HL-60 (cell line): Measurements from ENCODE around the gene NUB1.

ENCODE experiments used
- SPI1 ChIP-seq: IDR thresholded peaks from 2 replicates; pipeline ENCODE4 v1.6.1; 2012; ENCODE audit warnings: low read depth, mild to moderate bottlenecking, borderline replicate concordance
- TF ChIP-seq, protein P1 (sequence below): IDR thresholded peaks from one replicate; pipeline ENCODE4 v1.5.1; 2011; ENCODE audit warnings: low read length, control low read depth, inconsistent platforms; ENCODE audit not compliant: insufficient read depth

DNA sequence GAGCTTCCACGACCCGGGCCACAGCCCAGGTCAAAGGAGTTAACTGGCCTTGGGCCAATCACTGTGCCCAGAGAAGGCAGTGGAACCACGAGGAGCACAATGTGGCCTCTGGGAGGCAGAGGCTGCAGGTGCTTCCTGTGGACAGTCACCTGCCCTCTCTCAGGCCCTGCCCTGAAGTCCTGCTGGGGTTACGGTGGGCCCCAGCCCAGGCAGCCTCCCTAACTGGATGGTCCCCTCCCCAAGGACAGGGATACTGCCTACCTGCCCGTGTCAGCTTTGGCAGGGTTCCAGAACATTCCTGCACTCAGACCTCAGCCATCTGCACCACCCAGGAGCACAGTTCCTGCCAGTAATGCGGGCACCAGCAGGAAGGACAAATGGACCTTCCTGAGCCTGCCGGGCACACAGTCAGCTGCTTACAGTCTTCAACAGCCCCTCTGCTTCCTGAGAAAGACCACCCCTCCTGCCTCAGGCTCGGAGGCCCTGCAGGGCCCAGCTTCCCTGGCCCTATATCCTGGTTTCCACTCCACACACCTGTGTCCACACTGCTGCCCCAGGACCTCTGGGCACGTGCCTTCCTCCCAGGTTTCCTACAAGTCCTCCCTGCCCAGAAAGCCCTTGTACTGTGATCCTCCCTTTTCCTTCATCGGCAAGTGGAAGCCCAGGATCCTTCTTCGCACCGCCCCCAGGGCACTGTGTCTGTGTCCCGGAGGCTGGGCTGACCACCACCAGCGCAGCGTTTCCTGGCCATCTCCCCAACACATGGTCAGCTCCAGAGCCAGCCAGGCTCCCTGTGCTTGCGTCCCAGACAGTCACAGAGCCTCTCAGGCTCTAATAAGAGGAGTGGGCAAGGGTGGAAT is 44.9 kb downstream of the NUB1 start:
- TF ChIP-seq SPI1: no peak
- TF ChIP-seq, protein P1, sequence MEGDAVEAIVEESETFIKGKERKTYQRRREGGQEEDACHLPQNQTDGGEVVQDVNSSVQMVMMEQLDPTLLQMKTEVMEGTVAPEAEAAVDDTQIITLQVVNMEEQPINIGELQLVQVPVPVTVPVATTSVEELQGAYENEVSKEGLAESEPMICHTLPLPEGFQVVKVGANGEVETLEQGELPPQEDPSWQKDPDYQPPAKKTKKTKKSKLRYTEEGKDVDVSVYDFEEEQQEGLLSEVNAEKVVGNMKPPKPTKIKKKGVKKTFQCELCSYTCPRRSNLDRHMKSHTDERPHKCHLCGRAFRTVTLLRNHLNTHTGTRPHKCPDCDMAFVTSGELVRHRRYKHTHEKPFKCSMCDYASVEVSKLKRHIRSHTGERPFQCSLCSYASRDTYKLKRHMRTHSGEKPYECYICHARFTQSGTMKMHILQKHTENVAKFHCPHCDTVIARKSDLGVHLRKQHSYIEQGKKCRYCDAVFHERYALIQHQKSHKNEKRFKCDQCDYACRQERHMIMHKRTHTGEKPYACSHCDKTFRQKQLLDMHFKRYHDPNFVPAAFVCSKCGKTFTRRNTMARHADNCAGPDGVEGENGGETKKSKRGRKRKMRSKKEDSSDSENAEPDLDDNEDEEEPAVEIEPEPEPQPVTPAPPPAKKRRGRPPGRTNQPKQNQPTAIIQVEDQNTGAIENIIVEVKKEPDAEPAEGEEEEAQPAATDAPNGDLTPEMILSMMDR: no peak
